Right lobe of liver (tissue), 6 donors: ENCODE data around the gene ITPR3. TPM values are rescaled to one million over a fixed set of nuclear protein-coding genes. Genes with fewer than 3 reads are reported as not detected.

Experiments used
- ATAC-seq, 4 donors: fragments of 200-7000 bp; cut with Tn5 transposase; one replicate each; pipeline ENCODE4 v1.9.1; 2020; ENCODE audit warnings: mild to moderate bottlenecking in 4 of 4, moderate library complexity in 4 of 4
- DNase-seq, 3 donors: peaks; one replicate each; pipeline ENCODE4 v3.0.0-alpha.2; 2020
- H3K27ac ChIP-seq, 3 donors: fragments of 200-600 bp; one replicate each; pipeline ENCODE4 v1.8.0; 2022
- H3K27me3 ChIP-seq, 2 donors: fragments of 200-600 bp; one replicate each; pipeline ENCODE4 v1.8.0; 2022
- H3K36me3 ChIP-seq, 4 donors: fragments of 200-600 bp; sonication (generic) in 1 of 4; one replicate each; pipeline versions ENCODE4 v1.5.1 to v1.8.0; 2017 to 2022; ENCODE audit warnings: control low read depth in 1 of 4
- H3K4me1 ChIP-seq, 4 donors: fragments of 200-600 bp; sonication (generic) in 1 of 4; one replicate each; pipeline versions ENCODE4 v1.5.1 to v1.8.0; 2017 to 2022; ENCODE audit warnings: control low read depth in 1 of 4
- H3K4me3 ChIP-seq, 3 donors: fragments of 200-600 bp; one replicate each; pipeline ENCODE4 v1.8.0; 2022
- H3K9me3 ChIP-seq, 4 donors: fragments of 200-600 bp; sonication (generic) in 1 of 4; one replicate each; pipeline versions ENCODE4 v1.5.1 to v1.8.0; 2017 to 2022; ENCODE audit warnings: control low read depth in 1 of 4
- CTCF ChIP-seq, 4 donors: fragments of 200-600 bp in 3 of 4; fragments of 450-650 bp in 1 of 4; IDR thresholded peaks; one replicate each; pipeline versions ENCODE4 v1.5.1 to v1.8.0; 2016 to 2022; ENCODE audit warnings: antibody characterized with exemption in 4 of 4, mild to moderate bottlenecking in 2 of 4
- POLR2A ChIP-seq: fragments of 450-650 bp; IDR thresholded peaks from one replicate; pipeline ENCODE4 v1.6.1; 2017; ENCODE audit warnings: antibody characterized with exemption, mild to moderate bottlenecking
- WGBS: methylation state at CpG from one replicate; pipeline ENCODE4 v1.1.6; 2018; ENCODE audit warnings: low coverage, low lambda C conversion rate; ENCODE audit not compliant: insufficient coverage; ENCODE audit errors: missing lambda C conversion rate; 5-methylcytosine and 5-hydroxymethylcytosine counted together
- intact Hi-C, 2 donors: fragments of 100-400 bp; cut with DNase I; formaldehyde crosslinking; loops; one replicate each; pipeline versions ENCODE4 v1.11.2 to v1.14.1; 2022
- total RNA-seq, 6 experiments: library from RNA; depleted of rRNA in 2 of 6; stranded (reverse); fragments of >200 nt in 2 of 6; fragmentation: NEBNext Ultra II Directional in 3 of 6; extraction: Animal tissue kit (Norgen Biotek cat#: 25700) in 3 of 6; gene quantifications; one replicate each; pipeline versions ENCODE4 v1.1.0 to v1.2.4, GENCODE V29; 2016 to 2023
- donor health status: DM: no; HTN: yes; CAD: no.
- donor health status: DM: no; HTN: no; CAD: no.
- donor health status: DM: no; HTN: no; CAD: no.
- donor health status: DM: no; HTN: yes; CAD: no.
- donor health status: DM: no; HTN: yes; CAD: no.

Gene ITPR3
- total RNA-seq, 6 experiments from 2014 or later, result 0.79 to 3.5 (median 1.6) TPM

- no peak for TF ChIP-seq POLR2A
- TF ChIP-seq CTCF (IDR thresholded peaks at IDR 0.05), result no peak
- Histone ChIP-seq H3K36me3 (no peaks in the 10 kb centered on the region), H3K4me1 (no peaks in the 10 kb centered on the region), H3K27ac (no peak overlapping the region), H3K27me3 (no peaks in the 10 kb centered on the region), H3K9me3 (no peaks in the 10 kb centered on the region), H3K4me3 (no peak overlapping the region)
- ATAC-seq (no peak), DNase-seq (peak in 1 of 3 donors; percentile 46)
- intact Hi-C loops, result loop anchor here in 1 of 2 donors (5.0 kb wide), 1 partner anchor 83 kb away; no protein-coding TSS in a partner anchor
- 78% methylated on average over 2 of the region's 7 CpGs for whole genome bisulfite sequencing
These were observed 63.9 kb downstream of the ITPR3 start for GRCh38 chr6:33684983-33685382.

DNA sequence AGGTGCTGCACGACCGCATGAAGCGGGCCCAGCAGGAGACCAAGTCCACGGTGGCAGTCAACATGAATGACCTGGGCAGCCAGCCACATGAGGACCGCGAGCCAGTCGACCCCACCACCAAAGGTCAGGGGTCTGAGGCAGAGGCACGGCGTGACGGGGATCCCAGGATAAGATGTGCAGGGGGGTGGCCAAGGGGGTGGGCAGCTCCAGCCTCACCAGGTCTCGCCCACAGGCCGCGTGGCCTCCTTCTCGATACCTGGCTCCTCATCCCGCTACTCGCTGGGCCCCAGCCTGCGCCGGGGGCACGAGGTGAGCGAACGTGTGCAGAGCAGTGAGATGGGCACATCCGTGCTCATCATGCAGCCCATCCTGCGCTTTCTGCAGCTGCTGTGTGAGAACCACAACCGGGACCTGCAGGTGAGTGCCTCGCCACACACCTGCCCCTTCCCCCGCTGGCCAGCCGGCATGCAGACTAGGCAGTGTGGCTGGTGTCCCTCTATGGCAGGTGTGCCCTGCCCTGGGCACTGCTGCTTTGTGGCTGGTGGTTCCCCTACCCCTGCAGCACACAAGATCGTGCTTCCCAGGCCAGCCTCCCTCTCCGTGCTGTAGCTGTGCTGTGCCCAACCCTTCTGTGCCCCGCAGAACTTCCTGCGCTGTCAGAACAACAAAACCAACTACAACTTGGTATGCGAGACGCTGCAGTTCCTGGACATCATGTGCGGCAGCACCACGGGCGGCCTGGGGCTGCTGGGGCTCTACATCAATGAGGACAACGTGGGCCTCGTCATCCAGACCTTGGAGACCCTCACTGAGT is 64.5 kb downstream of the ITPR3 start:
- H3K27ac ChIP-seq, result no peak overlapping the region
- TF ChIP-seq POLR2A (no peak), CTCF (IDR thresholded peaks at IDR 0.05) (no peak)
- WGBS, result 40% methylated on average over 1 of the region's 38 CpGs

GRCh38 chr6:33686225-33686924 is 65.3 kb downstream of the ITPR3 start:
- WGBS, result 51% methylated on average over 5 of the region's 6 CpGs
- Histone ChIP-seq H3K27me3 (no peaks in the 10 kb centered on the region), H3K4me1 (no peaks in the 10 kb centered on the region), H3K36me3 (no peaks in the 10 kb centered on the region), H3K9me3 (no peaks in the 10 kb centered on the region), H3K27ac (no peak overlapping the region), H3K4me3 (no peak overlapping the region)
- intact Hi-C loops, result loop anchor here in 1 of 2 donors (5.0 kb wide), 1 partner anchor 84 kb away; no protein-coding TSS in a partner anchor
- ATAC-seq (no peak), DNase-seq (no peak)
- TF ChIP-seq POLR2A (no peak), CTCF (IDR thresholded peaks at IDR 0.05) (no peak)

More for the DNA sequence above, 64.5 kb downstream of the ITPR3 start:
- no peak overlapping the region for H3K4me3 ChIP-seq
- no peaks in the 10 kb centered on the region for H3K27me3 ChIP-seq
- ATAC-seq (no peak), DNase-seq (no peak)
- intact Hi-C loops, result loop anchor here in 1 of 2 donors (5.0 kb wide), 1 partner anchor 83 kb away; no protein-coding TSS in a partner anchor
- no peaks in the 10 kb centered on the region for H3K4me1 ChIP-seq
- no peaks in the 10 kb centered on the region for H3K9me3 ChIP-seq
- no peaks in the 10 kb centered on the region for H3K36me3 ChIP-seq

- intact Hi-C loops, result loop anchor here in 1 of 2 donors (5.0 kb wide), 1 partner anchor 85 kb away; no protein-coding TSS in a partner anchor
- WGBS, result 70% methylated on average over 2 of the region's 27 CpGs
- no peak for ATAC-seq
- no peak overlapping the region for H3K4me3 ChIP-seq
- no peaks in the 10 kb centered on the region for H3K9me3 ChIP-seq
- no peaks in the 10 kb centered on the region for H3K36me3 ChIP-seq
- H3K27ac ChIP-seq, result no peak overlapping the region
- no peak for DNase-seq
- TF ChIP-seq POLR2A, result no peak
- no peak for TF ChIP-seq CTCF (IDR thresholded peaks at IDR 0.05)
- no peaks in the 10 kb centered on the region for H3K27me3 ChIP-seq
- no peaks in the 10 kb centered on the region for H3K4me1 ChIP-seq
These were observed 66.2 kb downstream of the ITPR3 start for GRCh38 chr6:33686981-33687975.
